HG03442 (cell line): Measurements from ENCODE around the gene CMSS1.
A peak's percentile ranks its signal among the peaks of the same experiment; 100 is the strongest.

ENCODE experiments used
- ATAC-seq: cut with Tn5 transposase; IDR thresholded peaks from one replicate; pipeline ENCODE4 v1.9.1; 2021; ENCODE audit warnings: mild to moderate bottlenecking, moderate library complexity; ENCODE audit not compliant: unreplicated experiment

The CMSS1 gene

DNA sequence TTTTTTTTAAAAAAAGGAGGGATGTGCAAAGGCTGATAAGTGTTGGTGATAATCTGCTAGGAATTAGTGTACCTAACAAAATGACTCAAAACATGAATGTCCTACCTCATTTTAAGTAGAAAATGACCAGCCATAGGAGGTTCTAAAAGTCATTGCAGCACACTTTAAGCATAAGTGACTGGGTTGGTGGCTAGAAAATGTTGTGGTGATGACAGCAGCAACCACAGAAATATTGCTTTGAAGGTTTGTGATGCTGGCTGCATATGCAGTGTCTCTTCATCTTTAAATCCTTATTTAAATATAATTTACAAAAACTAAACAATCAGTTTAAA, 55.2 kb downstream of the CMSS1 start:
- ATAC-seq = peak; percentile 55

DNA sequence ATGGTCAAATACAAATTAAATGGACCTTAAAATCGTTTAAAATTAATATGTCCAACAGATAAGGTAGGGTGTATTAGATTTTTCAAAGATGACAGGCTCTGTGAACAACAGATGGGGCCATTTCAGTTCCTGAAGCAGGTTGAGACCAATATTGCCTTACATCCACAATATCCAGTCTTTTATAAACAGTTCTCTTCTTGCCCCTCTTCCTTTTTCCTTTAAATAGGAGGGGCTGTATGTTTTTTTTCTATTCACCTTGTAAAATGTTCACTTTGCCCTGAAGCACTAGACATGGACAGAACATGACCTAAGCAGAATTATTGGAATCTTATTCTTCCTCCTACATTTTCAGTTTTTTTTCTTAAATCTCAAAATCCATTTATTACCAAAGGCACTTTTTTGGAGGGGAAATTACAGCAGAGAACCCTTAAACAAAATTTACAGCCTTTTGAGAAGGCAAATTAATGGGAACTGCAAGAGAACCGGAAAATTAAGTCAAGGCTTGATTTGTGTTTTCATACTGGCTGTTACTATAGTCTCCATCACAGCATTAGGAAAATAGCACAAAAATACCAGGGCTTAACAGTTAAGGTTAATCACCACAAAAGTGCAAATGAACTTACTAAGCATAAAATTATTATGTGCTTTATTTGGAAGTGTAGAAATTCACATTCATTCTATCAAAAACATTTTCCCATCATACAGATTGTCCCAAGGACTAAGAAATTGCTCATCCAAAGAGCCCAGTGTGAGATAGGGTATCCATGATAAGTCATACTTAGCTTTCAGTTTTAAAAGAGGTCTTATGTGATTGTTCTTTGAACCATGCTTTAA, 55.8 kb downstream of the CMSS1 start:
- no peak for ATAC-seq

GRCh38 chr3:99874237-99875002, 56.8 kb downstream of the CMSS1 start:
- no peak for ATAC-seq

DNA sequence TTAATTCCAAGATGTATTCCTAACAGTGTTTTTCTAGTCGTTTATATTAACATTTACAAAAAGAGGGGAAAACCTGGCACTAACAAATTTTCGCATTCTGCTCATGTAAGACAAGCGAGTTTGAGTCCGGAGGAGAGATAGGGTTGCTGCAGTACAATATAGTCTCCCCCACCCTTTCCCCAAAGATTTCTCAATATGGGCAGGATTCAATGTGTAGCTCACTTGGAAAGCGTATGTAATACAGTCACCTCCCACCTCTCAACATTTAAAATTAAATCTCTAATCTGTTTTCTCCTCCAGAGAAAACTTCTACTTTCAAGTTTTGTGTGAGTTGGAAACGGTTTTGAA, 57.9 kb downstream of the CMSS1 start:
- ATAC-seq = no peak

GRCh38 chr3:99875929-99876841, 58.5 kb downstream of the CMSS1 start:
- peak; percentile 80 for ATAC-seq

DNA sequence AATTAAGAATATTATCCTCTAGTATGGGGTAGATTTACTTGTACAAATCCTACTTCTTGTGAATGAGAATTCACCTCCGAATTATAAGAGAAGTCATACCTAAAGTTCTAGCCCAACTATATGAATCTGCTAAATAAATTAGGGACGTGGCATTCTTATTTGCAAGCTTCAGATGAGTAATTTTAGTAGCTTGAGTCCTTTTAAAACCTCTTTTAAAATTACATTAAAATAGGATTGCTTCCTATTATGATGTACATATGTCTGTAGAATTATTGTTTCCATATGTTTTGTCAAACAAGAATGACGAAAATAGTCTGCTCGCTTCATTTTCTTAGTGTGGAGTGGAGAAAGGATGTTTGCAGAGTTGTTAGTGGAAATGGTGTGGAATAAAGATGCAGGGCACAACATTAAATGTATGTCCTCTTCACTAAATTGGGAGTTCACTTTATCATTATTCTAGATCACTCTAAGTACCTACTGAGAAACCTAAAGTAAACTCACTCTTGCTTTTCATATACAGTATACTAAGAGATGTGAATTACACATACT, 59.4 kb downstream of the CMSS1 start:
- no peak for ATAC-seq

DNA sequence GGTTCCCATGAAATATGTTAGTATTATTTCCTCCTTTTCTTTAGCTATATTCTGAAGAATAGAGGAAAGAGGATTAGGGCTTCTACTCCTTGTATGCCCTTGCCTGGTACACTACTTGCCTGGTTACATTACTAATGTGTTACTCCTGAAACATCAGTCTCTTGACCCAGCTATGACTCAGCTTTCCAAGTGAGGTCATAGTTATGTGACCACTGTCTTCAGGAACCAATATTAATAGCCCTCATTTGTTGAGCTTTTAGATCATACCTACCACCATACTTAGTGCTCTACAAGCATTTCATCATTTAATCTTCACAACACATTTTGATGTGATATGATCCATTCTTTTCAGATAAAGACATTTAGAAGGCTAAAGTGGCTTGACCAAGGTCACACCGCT, 60.3 kb downstream of the CMSS1 start:
- peak; percentile 57 for ATAC-seq

DNA sequence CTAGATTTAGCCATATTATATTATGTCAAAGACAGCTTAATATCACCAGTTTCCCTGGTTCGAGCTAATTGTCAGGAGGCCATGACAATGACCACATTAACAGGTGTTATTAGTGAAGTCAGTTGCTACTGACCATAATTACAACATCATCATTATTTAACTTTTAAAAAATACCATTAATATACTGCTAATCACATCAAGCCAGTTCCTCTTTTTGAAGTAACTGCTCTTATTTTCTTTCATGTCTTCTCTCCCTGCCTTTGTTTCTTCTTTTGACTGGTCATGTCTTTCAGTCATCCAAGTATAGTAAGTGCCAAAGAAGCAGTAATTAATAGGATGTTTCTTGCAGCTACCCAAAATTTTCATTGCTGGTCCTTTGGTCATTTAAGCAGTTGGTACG, 61.6 kb downstream of the CMSS1 start:
- no peak for ATAC-seq

DNA sequence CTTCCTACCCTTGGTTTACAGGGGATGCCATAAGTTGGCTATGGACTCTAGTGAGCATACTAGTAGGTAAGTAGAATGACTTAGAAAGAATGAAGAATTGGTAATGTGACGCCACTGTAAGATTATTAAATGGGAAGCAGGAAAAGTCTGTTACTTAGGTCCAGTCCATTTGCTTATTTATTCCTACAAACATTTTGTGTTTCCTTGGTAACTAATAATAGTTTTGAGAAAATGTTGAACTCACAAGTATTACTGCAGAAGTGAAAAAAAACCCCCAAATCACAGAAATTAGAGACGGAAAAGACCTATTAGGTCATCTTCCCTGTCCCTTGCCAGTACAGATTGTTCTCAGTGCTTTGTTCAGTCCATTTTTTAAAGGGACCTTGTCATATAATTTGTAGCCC, 63.5 kb downstream of the CMSS1 start:
- no peak for ATAC-seq

GRCh38 chr3:99882436-99883137, 64.9 kb downstream of the CMSS1 start:
- no peak for ATAC-seq

DNA sequence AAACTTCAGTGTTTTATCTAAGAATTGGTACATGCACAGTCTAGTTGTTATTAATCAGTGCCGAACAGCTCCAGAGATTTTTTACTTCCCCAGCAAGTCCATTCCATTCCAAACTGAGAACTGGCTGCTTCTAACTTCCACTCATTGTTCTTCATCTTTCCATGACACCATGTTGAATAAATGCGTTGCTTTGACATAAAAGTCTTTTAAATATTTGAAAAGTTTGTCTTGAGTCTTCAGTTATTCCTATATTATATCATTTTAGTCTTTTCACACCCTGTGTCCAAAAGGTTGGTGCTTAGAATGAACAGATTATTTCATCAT, 65.4 kb downstream of the CMSS1 start:
- ATAC-seq = no peak

DNA sequence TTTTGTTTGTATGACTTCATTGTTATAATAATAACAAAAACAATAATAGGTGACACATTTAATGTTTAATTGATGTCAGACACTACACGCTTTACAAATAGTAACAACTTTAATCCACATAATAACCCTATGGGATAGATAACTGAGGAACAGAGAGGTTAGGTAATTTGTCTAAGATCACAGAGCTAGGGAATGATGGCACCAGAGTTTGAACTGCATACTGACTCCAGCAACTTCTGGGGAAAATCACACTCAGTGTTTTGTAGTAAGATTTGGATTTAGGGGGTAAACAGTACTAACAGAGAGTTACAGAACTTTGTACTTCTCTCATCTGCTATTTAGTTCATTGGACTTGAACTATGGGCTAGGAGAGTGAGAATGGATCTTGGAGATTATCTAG, 66.0 kb downstream of the CMSS1 start:
- no peak for ATAC-seq

GRCh38 chr3:99884484-99884883, 66.8 kb downstream of the CMSS1 start:
- ATAC-seq = no peak

GRCh38 chr3:99885085-99885484, 67.4 kb downstream of the CMSS1 start:
- ATAC-seq = no peak

DNA sequence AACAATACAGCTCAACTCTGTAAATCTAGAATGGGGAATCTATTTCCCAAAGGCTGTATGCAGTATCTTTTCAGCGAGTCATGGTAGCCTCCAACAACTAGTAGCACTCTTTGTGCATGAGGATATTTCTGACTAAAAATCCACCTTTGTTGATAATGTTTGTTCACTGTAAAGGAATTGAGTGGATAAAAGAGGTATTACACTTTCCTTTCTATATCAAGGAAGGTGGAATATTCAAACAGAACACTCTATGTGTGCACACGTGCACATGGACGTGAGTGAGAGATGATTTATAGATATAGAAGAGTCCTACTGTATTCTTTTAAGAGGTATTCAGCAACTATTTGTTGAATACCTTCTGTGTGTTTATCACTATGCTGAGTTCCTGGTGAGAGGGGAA, 68.2 kb downstream of the CMSS1 start:
- no peak for ATAC-seq

DNA sequence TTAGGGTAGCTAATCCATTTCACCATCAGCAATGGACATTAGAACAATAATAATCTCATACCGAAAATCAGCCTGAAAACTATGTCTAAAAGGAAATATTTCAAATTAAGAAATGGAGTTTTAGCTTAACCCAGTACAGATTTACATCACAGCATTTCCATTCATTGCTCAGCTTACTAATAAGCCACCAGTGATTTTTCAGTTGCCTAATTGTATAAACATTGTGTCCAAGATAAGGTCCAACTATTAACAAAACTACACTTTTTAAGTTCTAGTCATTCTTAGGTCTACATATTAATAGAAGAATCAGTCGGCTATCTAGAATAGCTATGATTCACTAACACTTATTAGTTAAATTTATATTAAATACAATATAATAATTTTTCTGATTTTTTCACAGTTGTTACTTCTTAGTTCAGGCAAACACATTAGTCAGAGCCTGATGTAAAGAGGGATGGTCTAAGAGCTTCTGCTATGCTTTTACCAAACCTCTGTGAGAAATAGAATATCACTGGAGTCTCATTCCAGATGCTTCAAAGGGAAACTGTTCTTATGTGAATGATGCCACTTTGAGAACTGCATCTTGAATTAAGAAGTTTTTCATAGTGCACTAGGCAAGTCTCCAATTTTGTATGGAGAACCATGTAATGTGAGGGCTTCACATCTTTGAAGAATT, 74.1 kb downstream of the CMSS1 start:
- ATAC-seq = no peak

- ATAC-seq = no peak
These were observed 74.7 kb downstream of the CMSS1 start for GRCh38 chr3:99892332-99892731.

DNA sequence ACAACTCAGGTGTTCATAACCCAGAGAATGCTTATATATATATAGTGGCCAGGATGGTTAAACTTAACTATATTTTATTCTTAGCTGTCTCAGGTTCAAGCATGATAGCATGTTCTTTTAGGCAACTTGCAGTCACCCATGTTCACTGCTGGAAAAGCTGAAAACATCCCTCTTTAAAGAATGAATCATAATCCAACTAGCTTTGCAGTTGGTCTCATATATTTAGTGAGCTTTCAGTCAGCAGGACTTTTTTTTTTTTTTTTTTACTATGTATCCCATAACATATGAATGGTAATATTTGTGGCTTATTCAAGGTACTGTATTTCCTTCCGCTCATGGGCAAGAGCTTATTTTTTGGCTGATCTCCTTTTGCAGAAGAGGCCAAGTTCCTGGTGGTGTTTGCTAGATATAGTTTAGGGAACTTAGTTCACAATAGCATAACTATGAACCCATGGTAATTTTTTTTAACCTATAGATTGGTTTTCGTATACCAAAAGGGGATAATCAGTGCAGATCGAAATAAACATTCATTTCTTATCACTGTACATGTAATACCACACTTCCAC, 77.6 kb downstream of the CMSS1 start:
- no peak for ATAC-seq

DNA sequence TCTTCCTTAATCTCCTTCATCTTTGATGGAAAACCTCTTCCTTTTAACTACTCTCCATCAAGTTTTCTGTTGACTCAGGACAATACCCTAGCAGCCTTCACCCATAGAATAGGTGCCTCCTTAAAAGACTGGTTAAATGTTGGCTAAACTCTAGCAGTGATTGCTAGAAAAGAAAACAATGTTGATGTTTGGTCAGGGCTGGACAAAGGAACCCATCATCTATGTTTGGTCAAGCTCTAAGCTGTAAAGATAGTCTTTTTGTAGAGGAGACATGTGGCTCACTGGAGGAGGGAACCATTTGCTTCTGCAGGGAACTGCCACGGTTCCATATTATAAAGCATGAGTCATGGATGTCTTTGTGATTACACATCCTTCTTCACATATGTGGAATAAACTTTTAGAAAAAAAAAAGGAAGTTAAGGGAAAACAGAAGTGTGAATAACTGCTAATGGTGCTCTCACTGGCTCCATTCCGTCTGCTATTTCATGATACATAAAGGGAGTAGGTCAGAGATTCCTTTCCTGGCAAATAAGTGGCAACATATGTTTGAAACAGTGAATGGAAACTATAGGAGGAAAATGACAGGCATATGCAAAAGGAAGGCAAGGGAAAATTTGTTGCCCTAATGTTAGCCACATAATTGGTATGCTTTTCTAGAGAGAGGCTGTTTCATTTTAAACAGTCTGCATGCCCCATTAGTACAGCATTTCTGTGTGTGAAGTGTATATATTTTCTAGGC, 78.2 kb downstream of the CMSS1 start:
- ATAC-seq = no peak
